Activated T-helper 17 cell treated with anti-CD3 and anti-CD28 coated beads, Interleukin-2, amount 50 U/mL, for 72 hours (primary cell): ENCODE data around the gene TMEM114. TPM values are rescaled to one million over a fixed set of nuclear protein-coding genes. Genes with fewer than 3 reads are reported as not detected.

Experiments
- ATAC-seq: fragments of 150-1000 bp; cut with Tn5 transposase; replicated peaks from 2 replicates; pipeline ENCODE4 v1.10.0; 2021; ENCODE audit warnings: mild to moderate bottlenecking, moderate library complexity
- H3K27ac Mint-ChIP-seq: one replicate; pipeline ENCODE4 v1.8.0; 2022; ENCODE audit warnings: mixed read lengths
- H3K27me3 Mint-ChIP-seq: one replicate; pipeline ENCODE4 v1.8.0; 2022; ENCODE audit warnings: mixed read lengths
- H3K36me3 Mint-ChIP-seq: one replicate; pipeline ENCODE4 v1.8.0; 2022; ENCODE audit warnings: low read depth, mild to moderate bottlenecking, mixed read lengths
- H3K4me1 Mint-ChIP-seq: one replicate; pipeline ENCODE4 v1.8.0; 2022; ENCODE audit warnings: mixed read lengths
- H3K4me3 Mint-ChIP-seq: one replicate; pipeline ENCODE4 v1.8.0; 2022; ENCODE audit warnings: mild to moderate bottlenecking, mixed read lengths
- H3K9me3 Mint-ChIP-seq: one replicate; pipeline ENCODE4 v1.8.0; 2022; ENCODE audit warnings: mixed read lengths
- total RNA-seq, 2 donors: library from RNA; stranded (reverse); gene quantifications; one replicate each; pipeline ENCODE4 v1.2.3, GENCODE V29; 2022

Gene TMEM114
- total RNA-seq, 2 donors from 2014 or later, result not detected

- Mint-ChIP-seq H3K9me3 (no peaks in the 10 kb centered on the region), H3K4me1 (no peaks in the 10 kb centered on the region), H3K27me3 (peaks cover 4% of the 10 kb centered on the region), H3K36me3 (peaks cover 26% of the 10 kb centered on the region), H3K4me3 (peak within 1 kb of the TSS; percentile 90), H3K27ac (peak within 1 kb of the TSS; percentile 89)
- ATAC-seq, result peak; percentile 96
These were observed 31.4 kb upstream of the TMEM114 start, which contains the start of gene METTL22 for GRCh38 chr16:8621572-8622314. Gene METTL22, plus strand, starts transcription at chr16:8621698. Its CDS starts 3,968 bp downstream, at chr16:8625666.

GRCh38 chr16:8621222-8621571, 30.9 kb upstream of the TMEM114 start:
- no peak for ATAC-seq
- H3K27me3 Mint-ChIP-seq, result peaks cover 4% of the 10 kb centered on the region
- H3K4me1 Mint-ChIP-seq, result no peaks in the 10 kb centered on the region
- H3K4me3 Mint-ChIP-seq, result peak overlapping the region; percentile 90
- peak overlapping the region; percentile 89 for H3K27ac Mint-ChIP-seq
- H3K36me3 Mint-ChIP-seq, result peaks cover 21% of the 10 kb centered on the region
- H3K9me3 Mint-ChIP-seq, result no peaks in the 10 kb centered on the region

- Mint-ChIP-seq H3K27me3 (peaks cover 4% of the 10 kb centered on the region), H3K36me3 (peaks cover 14% of the 10 kb centered on the region), H3K4me3 (peak overlapping the region; percentile 90), H3K27ac (peak overlapping the region; percentile 89), H3K9me3 (no peaks in the 10 kb centered on the region), H3K4me1 (no peaks in the 10 kb centered on the region)
- peak; percentile 39 for ATAC-seq
These were observed 30.2 kb upstream of the TMEM114 start for GRCh38 chr16:8620535-8620934.

- no peak overlapping the region for H3K27ac Mint-ChIP-seq
- no peak overlapping the region for H3K4me3 Mint-ChIP-seq
- H3K4me1 Mint-ChIP-seq, result no peaks in the 10 kb centered on the region
- peaks cover 4% of the 10 kb centered on the region for H3K27me3 Mint-ChIP-seq
- peaks cover 7% of the 10 kb centered on the region for H3K36me3 Mint-ChIP-seq
- ATAC-seq, result no peak
- H3K9me3 Mint-ChIP-seq, result no peaks in the 10 kb centered on the region
These were observed 29.5 kb upstream of the TMEM114 start for GRCh38 chr16:8619671-8620370.

- ATAC-seq, result peak; percentile 59
- Mint-ChIP-seq H3K36me3 (no peaks in the 10 kb centered on the region), H3K4me3 (no peak overlapping the region), H3K9me3 (no peaks in the 10 kb centered on the region), H3K4me1 (no peaks in the 10 kb centered on the region), H3K27ac (no peak overlapping the region), H3K27me3 (peaks cover 17% of the 10 kb centered on the region)
These were observed 24.2 kb upstream of the TMEM114 start for GRCh38 chr16:8614435-8615029.

- H3K4me3 Mint-ChIP-seq, result no peak overlapping the region
- no peak for ATAC-seq
- H3K4me1 Mint-ChIP-seq, result no peaks in the 10 kb centered on the region
- H3K36me3 Mint-ChIP-seq, result no peaks in the 10 kb centered on the region
- H3K27me3 Mint-ChIP-seq, result peaks cover 21% of the 10 kb centered on the region
- no peaks in the 10 kb centered on the region for H3K9me3 Mint-ChIP-seq
- no peak overlapping the region for H3K27ac Mint-ChIP-seq
These were observed 21.7 kb upstream of the TMEM114 start for GRCh38 chr16:8611886-8612600.

- Mint-ChIP-seq H3K27me3 (peaks cover 21% of the 10 kb centered on the region), H3K27ac (no peak overlapping the region), H3K9me3 (no peaks in the 10 kb centered on the region), H3K4me3 (no peak overlapping the region), H3K4me1 (no peaks in the 10 kb centered on the region), H3K36me3 (no peaks in the 10 kb centered on the region)
- ATAC-seq, result no peak
These were observed 20.8 kb upstream of the TMEM114 start for GRCh38 chr16:8611122-8611521.

- Mint-ChIP-seq H3K4me3 (no peak overlapping the region), H3K36me3 (no peaks in the 10 kb centered on the region), H3K27me3 (peaks cover 21% of the 10 kb centered on the region), H3K9me3 (no peaks in the 10 kb centered on the region), H3K27ac (no peak overlapping the region), H3K4me1 (no peaks in the 10 kb centered on the region)
- no peak for ATAC-seq
These were observed 16.9 kb upstream of the TMEM114 start for GRCh38 chr16:8607214-8607613.

GRCh38 chr16:8605554-8605953, 15.2 kb upstream of the TMEM114 start:
- no peak overlapping the region for H3K4me3 Mint-ChIP-seq
- H3K27me3 Mint-ChIP-seq, result peaks cover 7% of the 10 kb centered on the region
- H3K9me3 Mint-ChIP-seq, result no peaks in the 10 kb centered on the region
- no peak overlapping the region for H3K27ac Mint-ChIP-seq
- ATAC-seq, result no peak
- no peaks in the 10 kb centered on the region for H3K36me3 Mint-ChIP-seq
- no peaks in the 10 kb centered on the region for H3K4me1 Mint-ChIP-seq

GRCh38 chr16:8600144-8600775, 9.9 kb upstream of the TMEM114 start:
- Mint-ChIP-seq H3K4me1 (no peaks in the 10 kb centered on the region), H3K36me3 (no peaks in the 10 kb centered on the region), H3K27ac (no peak overlapping the region), H3K4me3 (no peak overlapping the region), H3K27me3 (no peaks in the 10 kb centered on the region), H3K9me3 (peaks cover 4% of the 10 kb centered on the region)
- no peak for ATAC-seq

GRCh38 chr16:8596581-8596980, 6.3 kb upstream of the TMEM114 start:
- Mint-ChIP-seq H3K4me1 (no peaks in the 10 kb centered on the region), H3K9me3 (peaks cover 4% of the 10 kb centered on the region), H3K27ac (no peak overlapping the region), H3K4me3 (no peak overlapping the region), H3K27me3 (no peaks in the 10 kb centered on the region), H3K36me3 (no peaks in the 10 kb centered on the region)
- ATAC-seq, result no peak

GRCh38 chr16:8595783-8596182, 5.5 kb upstream of the TMEM114 start:
- no peak for ATAC-seq
- H3K36me3 Mint-ChIP-seq, result no peaks in the 10 kb centered on the region
- H3K4me1 Mint-ChIP-seq, result no peaks in the 10 kb centered on the region
- no peak overlapping the region for H3K27ac Mint-ChIP-seq
- peaks cover 4% of the 10 kb centered on the region for H3K9me3 Mint-ChIP-seq
- no peak overlapping the region for H3K4me3 Mint-ChIP-seq
- no peaks in the 10 kb centered on the region for H3K27me3 Mint-ChIP-seq

GRCh38 chr16:8594149-8594666, 3.9 kb upstream of the TMEM114 start:
- peaks cover 4% of the 10 kb centered on the region for H3K27me3 Mint-ChIP-seq
- H3K9me3 Mint-ChIP-seq, result peaks cover 4% of the 10 kb centered on the region
- H3K4me3 Mint-ChIP-seq, result no peak overlapping the region
- no peaks in the 10 kb centered on the region for H3K4me1 Mint-ChIP-seq
- ATAC-seq, result no peak
- H3K27ac Mint-ChIP-seq, result no peak overlapping the region
- no peaks in the 10 kb centered on the region for H3K36me3 Mint-ChIP-seq

- Mint-ChIP-seq H3K27ac (no peak overlapping the region), H3K27me3 (peaks cover 23% of the 10 kb centered on the region), H3K4me1 (no peaks in the 10 kb centered on the region), H3K4me3 (no peak overlapping the region), H3K9me3 (peaks cover 4% of the 10 kb centered on the region), H3K36me3 (no peaks in the 10 kb centered on the region)
- ATAC-seq, result no peak
These were observed 1.1 kb upstream of the TMEM114 start for GRCh38 chr16:8591451-8591850.
